Colonic mucosa (tissue), 4 donors: ENCODE results near the gene WDR54. TPM values are rescaled to one million over a fixed set of nuclear protein-coding genes. Genes with fewer than 3 reads are reported as not detected.
A peak's percentile ranks its signal among the peaks of the same experiment; 100 is the strongest.

ENCODE experiments used
- DNase-seq: peaks from one replicate; pipeline ENCODE4 v3.0.0-alpha.2; 2020
- H3K27ac ChIP-seq: fragments of 200-600 bp; one replicate; pipeline ENCODE4 v1.8.0; 2021
- H3K27me3 ChIP-seq: fragments of 200-600 bp; one replicate; pipeline ENCODE4 v1.8.0; 2021
- H3K36me3 ChIP-seq: fragments of 200-600 bp; one replicate; pipeline ENCODE4 v1.8.0; 2021
- H3K4me1 ChIP-seq: fragments of 200-600 bp; one replicate; pipeline ENCODE4 v1.8.0; 2021; ENCODE audit warnings: mild to moderate bottlenecking
- H3K4me3 ChIP-seq: fragments of 200-600 bp; one replicate; pipeline ENCODE4 v1.8.0; 2021
- H3K9ac ChIP-seq, 2 donors: one replicate each; pipeline ENCODE4 v1.7.0; 2013; ENCODE audit warnings: control low read depth in 2 of 2, low read depth in 2 of 2, low read length in 2 of 2
- H3K9me3 ChIP-seq: fragments of 200-600 bp; one replicate; pipeline ENCODE4 v1.8.0; 2021
- intact Hi-C: fragments of 100-400 bp; cut with DNase I; formaldehyde crosslinking; loops from one replicate; pipeline ENCODE4 v1.14.1; 2022
- total RNA-seq, 2 donors: library from RNA; stranded (reverse); fragmentation: NEBNext Ultra II Directional in 1 of 2; extraction: Animal tissue kit (Norgen Biotek cat#: 25700) in 1 of 2; gene quantifications; one replicate each; pipeline ENCODE4 v1.2.1, GENCODE V29; 2021
- TF ChIP-seq, protein P1 (sequence below): fragments of 200-600 bp; IDR thresholded peaks from one replicate; pipeline ENCODE4 v1.8.0; 2022; ENCODE audit warnings: antibody characterized with exemption, mild to moderate bottlenecking
- donor health status: healthy.
- donor health status: DM: no; HTN: no; CAD: no.
- donor health status: DM: no; HTN: no; CAD: no.

Gene WDR54
- total RNA-seq, 2 donors from 2014 or later = 7.5 to 9.0 TPM

DNA sequence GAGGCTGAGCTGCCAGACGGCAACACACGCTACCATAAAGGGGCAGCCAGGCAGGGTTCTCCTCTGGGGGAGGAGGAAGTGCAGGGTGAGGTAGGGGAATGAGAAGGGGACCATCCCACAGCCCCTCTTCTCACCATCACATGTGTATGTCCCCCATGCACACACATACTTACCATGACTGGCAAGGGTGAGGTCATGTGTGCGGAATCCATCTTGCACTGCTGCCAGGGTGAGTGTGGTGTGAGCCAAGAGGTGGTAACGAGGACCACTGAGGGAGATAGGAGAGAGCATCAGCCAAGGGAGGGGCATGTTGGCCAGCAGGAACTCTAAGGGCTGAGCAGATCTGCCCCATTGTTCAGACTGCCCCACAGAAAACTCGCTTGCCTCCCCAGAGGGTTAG lies 7.1 kb downstream of the WDR54 start:
- Histone ChIP-seq H3K27ac (no peak overlapping the region), H3K9ac (no peak overlapping the region), H3K27me3 (no peaks in the 10 kb centered on the region), H3K4me3 (no peak overlapping the region), H3K36me3 (no peaks in the 10 kb centered on the region), H3K4me1 (no peaks in the 10 kb centered on the region), H3K9me3 (no peaks in the 10 kb centered on the region)
- no peak for DNase-seq
- TF ChIP-seq, protein P1, sequence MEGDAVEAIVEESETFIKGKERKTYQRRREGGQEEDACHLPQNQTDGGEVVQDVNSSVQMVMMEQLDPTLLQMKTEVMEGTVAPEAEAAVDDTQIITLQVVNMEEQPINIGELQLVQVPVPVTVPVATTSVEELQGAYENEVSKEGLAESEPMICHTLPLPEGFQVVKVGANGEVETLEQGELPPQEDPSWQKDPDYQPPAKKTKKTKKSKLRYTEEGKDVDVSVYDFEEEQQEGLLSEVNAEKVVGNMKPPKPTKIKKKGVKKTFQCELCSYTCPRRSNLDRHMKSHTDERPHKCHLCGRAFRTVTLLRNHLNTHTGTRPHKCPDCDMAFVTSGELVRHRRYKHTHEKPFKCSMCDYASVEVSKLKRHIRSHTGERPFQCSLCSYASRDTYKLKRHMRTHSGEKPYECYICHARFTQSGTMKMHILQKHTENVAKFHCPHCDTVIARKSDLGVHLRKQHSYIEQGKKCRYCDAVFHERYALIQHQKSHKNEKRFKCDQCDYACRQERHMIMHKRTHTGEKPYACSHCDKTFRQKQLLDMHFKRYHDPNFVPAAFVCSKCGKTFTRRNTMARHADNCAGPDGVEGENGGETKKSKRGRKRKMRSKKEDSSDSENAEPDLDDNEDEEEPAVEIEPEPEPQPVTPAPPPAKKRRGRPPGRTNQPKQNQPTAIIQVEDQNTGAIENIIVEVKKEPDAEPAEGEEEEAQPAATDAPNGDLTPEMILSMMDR = no peak
- intact Hi-C loops = no loop called here

DNA sequence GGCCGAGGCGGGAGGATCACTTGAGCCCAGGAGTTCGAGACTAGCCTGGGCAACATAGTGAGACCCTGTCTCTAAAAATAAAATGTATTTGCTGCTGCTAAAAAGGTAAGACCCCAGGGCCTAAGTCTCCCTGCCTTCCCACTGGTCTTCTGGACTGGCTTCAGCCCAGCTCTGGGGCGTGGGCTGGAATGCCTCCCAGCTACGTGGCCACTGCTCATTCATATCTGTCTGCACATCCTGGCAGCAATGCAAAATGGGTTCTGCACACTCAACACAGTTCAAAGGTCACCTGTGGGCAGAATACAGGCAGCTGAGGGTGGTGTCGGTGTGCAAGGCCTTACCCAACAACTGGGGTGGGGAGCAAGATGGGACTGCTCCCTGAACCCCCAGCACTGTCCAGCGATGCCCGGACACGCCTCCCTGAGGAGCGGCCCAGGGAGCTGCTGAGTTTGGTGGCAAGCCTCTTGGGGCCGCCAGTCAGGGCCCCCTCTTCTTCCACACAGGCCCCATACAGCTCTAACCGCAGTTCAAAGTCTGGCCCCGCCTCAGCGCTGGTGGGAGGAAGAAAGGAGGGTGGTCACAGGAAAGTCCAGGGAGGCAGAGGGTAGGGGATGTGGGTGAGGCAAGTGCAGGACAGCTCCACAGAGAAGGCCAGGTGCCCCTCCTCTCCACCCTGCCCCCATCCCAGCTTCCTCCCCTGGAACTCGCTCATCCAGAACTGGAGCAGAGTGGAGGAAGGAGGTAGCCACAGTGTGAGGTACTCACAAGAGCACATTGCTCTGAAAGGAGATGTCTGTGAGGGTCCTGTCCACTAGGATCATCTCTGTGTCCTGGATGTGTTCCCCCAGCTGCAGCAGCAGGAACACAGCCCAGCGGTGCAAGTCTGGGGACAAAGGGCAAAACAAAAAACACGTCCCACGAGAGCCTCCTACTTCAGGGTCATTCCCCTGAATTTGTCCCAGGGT lies 8.2 kb downstream of the WDR54 start:
- no peaks in the 10 kb centered on the region for H3K27me3 ChIP-seq
- H3K36me3 ChIP-seq = no peaks in the 10 kb centered on the region
- peak overlapping the region; percentile 11 for H3K27ac ChIP-seq
- H3K9ac ChIP-seq = peak overlapping the region in 1 of 2 donors; percentile 55
- H3K9me3 ChIP-seq = no peaks in the 10 kb centered on the region
- no peak overlapping the region for H3K4me3 ChIP-seq
- H3K4me1 ChIP-seq = no peaks in the 10 kb centered on the region
- intact Hi-C loops = no loop called here
- TF ChIP-seq, protein P1 = no peak
- peak; percentile 77 for DNase-seq

DNA sequence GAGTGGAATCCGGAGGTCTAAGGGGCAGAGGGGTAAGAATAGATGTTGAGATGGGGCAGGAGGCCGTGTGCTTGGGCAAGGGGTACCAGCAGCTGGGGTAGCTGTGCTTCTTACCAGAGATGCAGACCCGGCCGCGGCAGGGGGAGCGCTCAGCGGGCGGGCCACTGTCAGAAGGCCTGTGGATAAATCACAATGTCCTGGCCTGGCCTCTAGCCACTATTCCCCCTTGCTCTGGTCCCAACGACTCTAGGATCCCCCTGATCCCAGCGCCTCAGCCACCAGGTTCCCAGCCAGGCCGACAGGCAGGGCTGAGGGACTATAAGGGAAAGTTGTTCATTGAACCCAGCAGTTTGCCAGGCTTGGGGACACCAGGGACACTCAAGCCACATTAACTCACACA lies 9.0 kb downstream of the WDR54 start:
- Histone ChIP-seq H3K27me3 (no peaks in the 10 kb centered on the region), H3K9me3 (no peaks in the 10 kb centered on the region), H3K9ac (peak overlapping the region in 1 of 2 donors; percentile 55), H3K4me1 (no peaks in the 10 kb centered on the region), H3K27ac (peak overlapping the region; percentile 11), H3K4me3 (no peak overlapping the region), H3K36me3 (no peaks in the 10 kb centered on the region)
- intact Hi-C loops = no loop called here
- no peak for DNase-seq
- TF ChIP-seq, protein P1 = no peak

DNA sequence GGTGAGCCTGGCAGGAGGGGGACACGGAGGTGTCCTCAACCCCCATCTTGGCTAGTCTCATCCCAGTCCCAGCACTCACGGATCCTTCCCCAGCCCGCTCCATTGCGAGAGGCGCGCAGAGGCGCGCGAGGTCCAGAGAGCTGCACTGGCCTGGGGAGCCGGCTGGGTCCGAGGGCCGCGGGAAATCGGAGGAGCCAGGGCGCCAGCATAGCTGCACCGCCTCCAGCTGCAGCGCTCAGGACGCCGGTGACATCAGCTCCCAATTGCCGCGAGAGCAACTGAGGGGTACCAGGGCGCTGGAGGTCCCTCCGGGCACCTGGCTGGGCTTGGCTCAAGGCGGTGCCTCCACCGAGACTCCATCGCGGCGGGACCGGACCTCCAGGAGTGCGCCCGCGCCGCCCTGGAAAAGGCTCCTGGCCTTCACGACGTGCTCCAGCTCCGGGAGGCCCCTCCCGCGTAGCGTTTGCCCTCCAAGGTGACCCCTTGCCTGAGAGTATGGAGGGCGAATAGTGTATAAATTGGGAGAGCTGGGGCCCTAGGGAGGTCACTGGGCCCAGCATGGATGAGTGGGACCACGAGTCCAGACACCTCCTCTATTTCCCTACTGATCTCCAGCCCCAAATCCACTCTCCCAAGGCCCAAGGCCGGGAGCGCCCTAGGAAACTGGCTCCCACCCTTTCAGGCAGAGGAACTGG lies 14.7 kb downstream of the WDR54 start:
- Histone ChIP-seq H3K9me3 (no peaks in the 10 kb centered on the region), H3K4me3 (no peak overlapping the region), H3K27me3 (no peaks in the 10 kb centered on the region), H3K4me1 (peaks cover 5% of the 10 kb centered on the region), H3K36me3 (no peaks in the 10 kb centered on the region), H3K9ac (no peak overlapping the region), H3K27ac (no peak overlapping the region)
- no peak for DNase-seq
- TF ChIP-seq, protein P1 = no peak
- intact Hi-C loops = no loop called here

DNA sequence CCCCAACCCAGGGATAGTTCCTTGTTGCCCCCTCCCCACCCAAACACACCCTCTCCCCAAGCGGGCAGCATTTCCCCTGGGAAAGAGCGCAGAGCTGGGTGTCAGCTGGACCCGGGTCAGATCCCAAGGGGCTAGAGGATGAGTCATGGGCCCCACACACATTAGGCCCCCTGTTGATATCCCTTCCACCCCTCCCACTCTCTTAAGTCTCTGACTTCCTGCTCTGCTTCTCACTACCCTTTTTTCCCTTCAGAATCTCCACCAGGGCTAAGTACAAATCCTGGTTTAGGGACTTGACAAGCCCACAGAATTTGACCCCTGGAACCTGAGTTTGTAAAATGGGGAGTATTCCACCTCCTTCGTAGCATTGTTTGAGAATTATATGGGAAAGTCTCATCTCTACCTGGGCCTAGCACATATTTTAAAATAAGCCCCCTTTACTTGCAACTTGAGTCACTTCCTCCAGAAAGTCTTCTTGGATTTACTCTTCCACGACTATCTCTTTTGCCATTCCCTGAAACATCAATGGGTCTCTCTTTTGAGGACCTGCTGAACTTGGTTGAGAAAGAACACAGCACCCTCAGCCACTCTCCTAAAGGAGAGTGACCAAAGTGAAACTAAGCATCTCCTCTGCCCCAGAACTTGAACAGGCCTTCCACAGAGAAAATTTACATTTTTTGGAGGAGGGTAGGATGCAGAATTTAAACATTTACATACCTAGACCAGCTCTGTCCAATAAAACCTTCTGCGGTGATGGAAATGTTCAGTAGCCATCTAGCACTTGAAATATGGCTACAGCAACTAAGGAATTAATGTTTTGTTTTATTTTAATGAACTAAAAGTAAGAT lies 15.5 kb downstream of the WDR54 start:
- Histone ChIP-seq H3K27ac (no peak overlapping the region), H3K4me3 (no peak overlapping the region), H3K4me1 (peaks cover 5% of the 10 kb centered on the region), H3K9me3 (no peaks in the 10 kb centered on the region), H3K27me3 (no peaks in the 10 kb centered on the region), H3K9ac (no peak overlapping the region), H3K36me3 (no peaks in the 10 kb centered on the region)
- TF ChIP-seq, protein P1 = no peak
- intact Hi-C loops = no loop called here
- no peak for DNase-seq
